Left kidney (tissue), 2 donors: ENCODE data around the gene GOLGA5. TPM values are rescaled to one million over a fixed set of nuclear protein-coding genes. Genes with fewer than 3 reads are reported as not detected.
A peak's percentile ranks its signal among the peaks of the same experiment; 100 is the strongest.

ENCODE experiments used
- DNase-seq: peaks from one replicate; pipeline ENCODE4 v3.0.0-alpha.2; 2013
- polyA plus RNA-seq: library from polyadenylated mRNA; unstranded; fragments of 120-200 nt; gene quantifications from one replicate; pipeline ENCODE4 v1.2.1, GENCODE V29; 2013; ENCODE audit not compliant: insufficient read length

GOLGA5 gene
- polyA plus RNA-seq, 1 donor = 42.7 TPM

DNA sequence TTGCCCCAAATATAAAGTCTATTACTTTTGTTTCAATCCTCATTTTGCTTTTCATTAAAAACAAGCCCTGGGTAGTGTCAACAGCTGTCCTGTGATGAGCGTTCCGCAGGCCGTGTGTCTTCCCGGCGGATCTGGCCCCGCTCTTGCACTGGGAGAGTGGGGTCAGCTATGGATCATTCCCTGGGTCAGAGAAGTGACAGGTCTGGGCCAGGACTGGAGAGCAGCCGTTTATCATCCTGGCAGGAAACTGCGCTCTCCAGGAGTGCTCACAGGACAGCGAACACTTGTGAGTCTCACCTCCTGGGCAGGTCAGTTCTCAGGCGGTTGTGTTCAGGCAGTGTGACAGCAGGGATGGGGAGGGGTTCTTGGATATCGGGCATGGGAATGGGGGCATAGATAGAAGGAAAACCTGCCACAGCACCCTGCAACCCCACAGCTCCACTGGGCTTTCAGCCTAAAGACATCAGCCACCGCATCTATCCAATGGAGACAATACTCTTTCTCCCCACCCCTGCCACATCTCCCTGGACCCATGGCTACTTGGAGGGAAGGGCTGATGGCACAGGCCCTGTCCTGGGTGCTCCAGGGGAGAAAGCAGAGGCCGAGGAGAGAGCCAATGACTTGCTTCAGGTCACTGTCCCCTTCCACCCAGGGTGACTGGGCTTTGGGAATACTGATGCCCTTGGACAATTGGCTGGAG lies 81.0 kb downstream of the GOLGA5 start:
- DNase-seq = peak; percentile 33

DNA sequence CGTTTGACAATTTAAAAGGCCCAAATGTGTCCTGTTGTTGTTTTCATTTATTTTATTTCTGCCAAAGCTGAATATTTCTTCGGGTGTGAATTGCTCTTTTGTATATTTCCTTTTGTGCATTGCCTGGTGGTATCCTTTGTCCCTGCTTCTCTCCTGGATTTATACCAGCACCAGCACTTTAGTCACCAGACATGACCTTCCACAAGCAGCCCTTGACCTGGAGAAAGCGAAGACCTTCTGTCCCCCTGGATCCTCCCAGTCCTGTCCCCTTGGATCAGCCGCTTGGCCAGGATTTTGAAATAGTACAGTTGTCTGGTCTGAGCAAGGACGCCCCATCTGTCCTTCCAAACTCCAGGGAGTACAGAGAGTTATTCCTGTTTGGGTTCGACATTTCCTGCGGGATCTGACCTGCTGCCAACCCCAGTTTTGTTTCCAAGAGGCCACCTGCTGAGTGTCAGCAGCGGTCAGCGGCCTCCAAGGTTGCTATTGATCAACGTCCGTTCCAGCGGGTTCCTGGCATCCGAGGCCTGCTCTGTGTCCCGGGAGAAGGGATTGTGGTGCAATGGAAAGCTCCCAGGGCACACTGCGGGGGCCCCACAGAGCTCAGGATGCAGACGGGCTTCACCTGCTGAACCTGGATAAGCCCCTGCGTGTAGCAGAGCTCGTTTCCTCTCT lies 83.8 kb downstream of the GOLGA5 start:
- no peak for DNase-seq

DNA sequence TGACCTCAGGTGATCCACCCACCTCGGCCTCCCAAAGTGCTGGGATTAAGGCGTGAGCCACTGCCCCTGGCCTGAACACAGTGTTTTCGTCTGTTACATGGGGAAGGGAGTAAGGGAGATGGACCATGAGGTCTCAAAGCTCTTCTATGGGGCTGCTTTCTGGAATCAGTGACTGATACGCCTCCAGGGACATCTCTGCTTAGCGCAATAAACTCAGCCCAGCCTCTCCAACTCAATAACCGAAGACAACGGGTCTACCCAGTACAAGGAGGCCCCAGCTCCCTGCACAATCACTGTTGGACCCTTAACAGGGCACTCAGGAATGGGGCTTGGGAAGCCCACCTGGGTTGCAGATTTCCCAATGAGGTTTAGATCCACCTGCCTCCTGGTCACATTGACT lies 86.2 kb downstream of the GOLGA5 start:
- no peak for DNase-seq

DNA sequence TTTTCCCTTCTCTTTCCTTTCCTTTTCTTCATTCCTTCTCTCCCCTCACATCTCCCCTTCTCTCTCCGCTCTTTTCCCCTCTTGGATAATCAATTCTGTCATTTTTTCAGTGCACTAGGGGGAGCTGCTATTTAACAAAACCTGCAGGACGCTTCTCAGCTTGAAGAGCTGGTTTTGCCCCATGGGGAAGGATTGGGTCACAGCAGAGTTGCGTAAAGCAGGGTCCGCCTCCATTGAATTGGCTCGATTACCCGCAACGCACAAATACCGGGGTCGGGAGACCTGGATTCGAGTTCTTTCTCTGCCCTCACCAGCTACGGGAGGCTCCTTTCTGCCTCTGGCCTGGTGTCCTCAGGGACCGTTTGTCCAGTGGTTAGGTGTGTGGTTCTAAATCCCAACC lies 86.7 kb downstream of the GOLGA5 start:
- DNase-seq = no peak

DNA sequence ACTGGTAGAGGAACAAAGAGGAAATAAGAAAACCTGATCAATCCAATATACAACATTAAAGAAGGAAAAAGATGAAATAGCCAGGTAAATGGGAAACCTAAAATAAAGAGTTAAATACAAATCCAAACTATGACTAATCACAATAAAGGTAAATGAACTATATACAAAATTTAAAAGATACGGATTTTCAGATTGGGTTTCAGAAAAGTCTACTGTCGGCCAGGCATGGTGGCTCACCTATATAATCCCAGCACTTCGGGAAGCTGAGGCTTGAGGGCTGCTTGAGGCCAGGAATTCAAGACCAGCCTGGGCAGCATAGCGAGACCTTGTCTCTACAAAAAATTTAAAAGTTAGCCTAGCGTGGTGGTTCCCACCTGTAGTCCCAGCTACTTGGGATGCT lies 89.0 kb downstream of the GOLGA5 start:
- DNase-seq = no peak

DNA sequence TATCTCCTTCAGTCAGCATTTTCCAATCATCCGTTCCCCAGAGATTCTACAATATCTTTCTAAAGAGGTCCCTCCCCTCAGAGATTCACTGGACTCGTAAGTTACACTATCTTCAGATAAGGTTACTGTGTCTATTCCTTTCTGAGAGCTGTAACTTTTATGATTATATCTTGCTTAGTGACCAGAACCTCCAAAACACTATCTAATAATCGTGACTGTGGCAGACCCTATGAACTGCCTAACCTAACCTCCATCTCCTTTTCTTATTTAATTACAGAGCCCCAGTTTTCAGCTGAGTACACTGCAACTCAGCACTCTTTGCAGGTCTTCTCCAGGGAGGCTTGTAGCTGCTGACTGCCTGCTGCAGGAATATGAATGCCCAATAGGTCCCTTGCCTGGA lies 90.3 kb downstream of the GOLGA5 start:
- DNase-seq = no peak

DNA sequence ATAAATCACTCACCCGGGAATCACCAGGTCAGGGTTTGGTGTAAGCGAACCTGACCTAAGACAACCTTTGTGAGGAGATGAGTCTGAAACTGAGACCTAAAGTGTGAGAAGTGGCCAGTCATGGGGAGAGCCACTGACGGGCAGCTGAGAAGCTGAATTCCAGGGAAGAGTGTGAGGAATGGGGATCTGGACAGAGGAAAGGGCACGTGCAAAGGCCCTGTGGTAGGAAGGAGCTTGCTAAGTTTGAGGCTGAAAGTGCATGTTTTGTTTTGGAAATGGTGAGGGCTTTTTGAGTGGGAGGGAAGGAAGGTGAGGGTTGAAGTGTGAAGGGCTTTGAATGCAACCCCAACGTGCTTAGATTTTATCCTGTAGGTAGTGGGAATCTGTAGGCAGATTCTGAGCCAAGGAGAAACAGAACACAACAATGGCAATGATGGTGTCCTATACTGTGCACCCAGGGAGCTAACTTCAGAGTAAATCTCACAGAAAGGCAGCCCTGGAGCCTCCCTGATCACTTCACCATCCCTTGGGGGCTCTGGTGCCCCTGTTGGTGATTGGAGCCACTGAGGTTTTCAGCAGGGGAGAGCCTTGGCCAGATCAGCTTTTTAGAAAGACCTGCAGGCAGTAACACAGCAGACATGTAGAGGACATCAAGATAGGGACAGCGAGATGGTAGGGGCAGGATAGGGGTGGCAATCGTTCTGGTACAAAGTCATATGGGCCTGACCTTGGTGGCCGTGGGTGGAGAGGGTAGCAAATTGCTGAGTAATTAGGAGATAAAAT lies 91.4 kb downstream of the GOLGA5 start:
- no peak for DNase-seq

DNA sequence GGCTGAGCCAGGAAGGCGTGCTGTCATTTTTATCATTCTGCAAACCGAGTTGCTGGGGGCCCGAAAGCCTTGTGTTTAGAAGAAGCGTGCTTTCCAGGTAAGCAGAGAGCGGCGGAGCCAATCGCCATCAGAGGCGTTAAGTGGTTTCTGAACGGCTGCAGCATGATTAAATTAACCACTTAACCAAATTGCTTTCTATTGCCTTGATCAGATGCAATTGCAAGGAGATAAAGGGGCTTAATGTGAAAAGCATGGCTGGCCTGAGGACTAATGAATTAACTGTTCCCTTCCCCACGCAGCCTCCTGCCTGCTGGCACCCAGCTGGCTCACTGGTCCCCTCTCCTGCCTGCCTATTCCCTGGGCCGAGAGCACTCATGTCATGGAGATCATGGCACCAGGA lies 92.2 kb downstream of the GOLGA5 start:
- no peak for DNase-seq

DNA sequence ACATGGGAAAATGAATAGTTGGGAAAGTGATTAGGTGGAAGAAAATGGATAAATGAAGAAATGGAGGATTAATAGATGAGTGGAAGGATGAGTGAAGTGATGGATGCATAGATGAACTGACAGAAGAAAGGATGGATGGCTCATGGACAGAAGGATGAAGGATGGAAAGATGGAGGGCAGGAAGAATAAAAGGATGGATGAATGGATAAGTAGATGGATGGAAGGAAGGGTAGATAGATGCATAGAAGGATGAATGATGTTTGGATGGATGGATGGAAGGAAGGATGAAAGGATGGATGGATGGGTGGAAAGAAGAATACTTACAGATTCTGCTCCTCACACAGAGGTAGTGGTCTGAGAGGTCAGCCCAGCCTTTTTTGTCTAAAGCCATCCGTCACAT lies 93.1 kb downstream of the GOLGA5 start:
- DNase-seq = no peak

DNA sequence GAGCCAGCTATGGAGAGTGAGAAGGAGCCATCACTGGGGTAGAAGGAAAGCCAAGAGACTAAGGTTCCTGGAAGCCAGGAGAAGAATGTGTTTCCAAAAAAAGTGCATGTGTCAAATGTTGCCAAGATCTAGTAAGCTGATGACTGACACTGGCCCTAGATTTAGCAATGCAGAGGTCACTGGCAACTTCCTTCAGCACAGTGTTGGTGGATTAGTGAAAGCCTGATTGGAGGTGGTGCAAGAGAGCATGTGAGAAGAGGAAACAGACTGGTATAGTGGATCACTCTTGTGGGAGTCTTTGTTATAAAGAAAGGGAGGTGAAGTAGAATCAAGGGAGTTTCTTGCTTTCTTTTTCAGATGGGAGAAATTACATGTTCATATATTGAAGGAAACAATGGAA lies 94.8 kb downstream of the GOLGA5 start:
- DNase-seq = no peak

Other genes starting within 250 kb of the GOLGA5 start
- gene LGMN, start 45.7 kb upstream of the GOLGA5 start, polyA plus RNA-seq = 124 TPM
- not detected for gene CHGA, start 128.8 kb downstream of the GOLGA5 start, polyA plus RNA-seq